HG03442 (cell line): ENCODE results near the gene SAMD3.
"Not testable (repeated sequence)": the region's sequence is repeated elsewhere in the genome, so short reads cannot be mapped to it uniquely, and the experiment has no call there.

ENCODE experiments used
- ATAC-seq: cut with Tn5 transposase; IDR thresholded peaks from one replicate; pipeline ENCODE4 v1.9.1; 2021; ENCODE audit warnings: mild to moderate bottlenecking, moderate library complexity; ENCODE audit not compliant: unreplicated experiment

Gene SAMD3, protein sequence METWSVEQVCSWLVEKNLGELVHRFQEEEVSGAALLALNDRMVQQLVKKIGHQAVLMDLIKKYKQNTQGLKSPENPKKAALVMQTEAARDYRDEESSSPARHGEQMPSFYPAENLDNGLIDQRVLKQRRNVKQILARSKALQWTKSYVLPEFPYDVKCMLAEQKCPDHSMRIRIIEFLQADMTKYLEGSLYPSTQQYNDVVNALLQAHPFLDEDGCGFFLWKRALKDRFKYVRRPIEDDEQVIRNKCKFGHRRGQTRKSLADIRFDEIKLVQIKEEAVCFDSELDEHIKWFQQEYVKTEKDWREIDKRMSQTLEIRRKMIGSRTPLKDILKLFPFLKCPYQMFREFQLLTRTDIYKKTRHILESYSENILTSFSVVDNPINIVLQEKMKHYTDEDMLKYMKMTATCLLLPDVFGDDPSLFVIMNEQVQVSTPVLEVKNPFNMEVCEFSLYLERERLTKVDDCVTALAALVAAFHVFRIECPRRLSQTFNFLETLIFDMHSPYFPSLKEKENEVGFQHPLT

DNA sequence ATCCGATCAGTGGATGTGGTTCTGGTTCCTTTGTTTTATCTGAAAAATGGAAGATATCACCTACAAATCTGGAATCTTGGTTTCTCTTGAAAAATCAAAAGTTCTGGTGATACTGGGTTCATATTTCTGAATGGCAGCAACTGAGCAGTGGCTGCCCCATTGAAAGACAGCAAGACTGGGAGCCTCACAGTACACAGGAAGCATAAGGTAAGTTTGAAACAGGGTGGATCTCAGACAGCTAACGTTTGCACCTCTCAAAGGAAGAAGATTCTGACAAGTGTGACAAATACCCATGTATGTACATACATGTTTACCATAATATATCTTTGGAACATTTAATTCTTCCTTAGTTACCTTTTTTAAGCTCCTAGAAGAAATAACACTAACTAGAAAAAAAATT, at the start of gene SAMD3:
Gene SAMD3 (minus strand): TSS at position 177 of the 400 bp plus-strand sequence. CDS start 7,678 bp downstream, outside the sequence.
- ATAC-seq: no peak

DNA sequence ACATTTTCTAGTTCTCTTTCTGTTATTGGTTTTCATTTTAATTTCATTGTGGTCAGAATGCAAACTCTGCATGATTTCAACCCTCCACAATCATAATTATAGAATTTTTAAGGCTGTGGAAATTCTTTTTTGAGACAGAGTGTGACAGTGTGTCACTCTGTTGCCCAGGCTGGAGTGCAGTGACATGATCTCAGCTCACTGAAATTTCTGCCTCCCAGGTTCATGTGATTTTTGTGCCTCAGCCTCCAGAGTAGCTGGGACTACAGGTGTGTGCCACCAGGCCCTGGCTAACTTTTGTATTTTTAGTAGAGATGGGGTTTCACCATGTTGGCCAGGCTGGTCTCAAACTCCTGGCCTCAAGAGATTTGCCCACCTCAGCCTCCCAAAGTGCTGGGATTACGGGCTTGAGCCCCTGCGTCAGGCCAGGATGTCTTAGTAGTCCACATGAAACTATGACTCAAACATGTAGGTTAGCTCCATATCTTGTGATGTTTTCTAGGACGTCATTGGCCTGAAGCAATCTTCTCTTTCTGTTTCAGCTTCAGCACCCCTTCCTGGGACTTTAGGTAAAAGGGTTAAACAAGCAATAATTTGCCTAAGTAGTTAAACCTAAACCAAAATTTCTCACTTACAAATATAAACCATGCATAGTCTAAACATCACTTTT, 47.4 kb upstream of the SAMD3 start:
- peak; percentile 91 for ATAC-seq

DNA sequence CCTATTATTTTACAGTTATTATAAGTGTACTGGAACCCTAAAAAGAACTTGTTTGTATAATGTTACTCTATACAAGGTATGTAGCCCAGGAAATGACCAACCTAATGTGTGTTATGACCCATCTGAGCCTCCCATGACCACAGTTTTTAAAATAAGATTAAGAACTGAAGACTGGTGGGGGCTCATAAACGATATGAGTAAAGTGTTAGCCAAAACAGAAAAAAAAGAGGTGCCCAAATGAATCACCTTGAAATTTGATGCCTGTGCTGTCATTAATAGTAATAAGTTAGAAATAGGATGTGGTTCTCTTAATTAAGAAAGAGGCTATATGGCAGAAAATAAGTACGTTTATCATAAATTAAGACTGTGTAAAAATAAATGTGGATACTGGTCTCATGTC, 42.8 kb upstream of the SAMD3 start:
- ATAC-seq: not testable (repeated sequence)

DNA sequence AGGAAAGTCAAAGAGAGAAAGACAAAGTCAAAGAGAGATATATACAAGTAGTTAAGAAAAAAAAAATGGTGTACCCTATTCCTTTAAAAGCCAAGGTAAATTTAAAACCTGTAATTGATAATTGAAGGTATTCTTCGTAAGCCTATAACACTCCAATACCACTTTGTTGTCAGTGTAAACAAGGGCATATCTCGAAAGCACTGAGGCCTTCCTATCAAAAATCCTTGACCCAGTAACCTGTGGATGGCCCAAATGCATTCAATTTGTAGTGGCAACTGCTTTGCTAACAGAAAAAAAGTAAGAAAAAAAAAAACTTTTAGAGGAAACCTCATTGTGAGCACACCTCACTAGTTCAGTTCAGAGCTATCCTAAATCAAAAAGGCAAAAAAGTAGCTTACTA, 39.3 kb upstream of the SAMD3 start:
- no peak for ATAC-seq

DNA sequence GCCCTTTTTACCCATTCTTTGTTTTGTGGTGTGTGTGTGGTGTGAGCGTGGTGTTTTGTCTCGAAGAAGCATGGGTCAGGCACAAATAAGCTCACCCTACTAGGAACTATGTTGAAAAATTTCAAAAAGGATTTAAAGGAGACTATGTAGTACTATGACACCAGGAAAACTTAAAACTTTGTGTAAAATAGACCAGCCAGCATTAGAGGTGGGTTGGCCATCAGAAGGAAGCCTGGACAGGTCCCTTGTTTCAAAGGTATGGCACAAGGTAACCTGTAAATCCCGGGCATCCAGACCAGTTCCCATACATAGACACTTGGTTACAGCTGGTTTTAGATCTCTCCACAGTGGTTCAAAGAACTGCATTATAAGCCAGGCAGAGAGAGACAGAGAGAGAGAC, 38.8 kb upstream of the SAMD3 start:
- ATAC-seq: not testable (repeated sequence)

DNA sequence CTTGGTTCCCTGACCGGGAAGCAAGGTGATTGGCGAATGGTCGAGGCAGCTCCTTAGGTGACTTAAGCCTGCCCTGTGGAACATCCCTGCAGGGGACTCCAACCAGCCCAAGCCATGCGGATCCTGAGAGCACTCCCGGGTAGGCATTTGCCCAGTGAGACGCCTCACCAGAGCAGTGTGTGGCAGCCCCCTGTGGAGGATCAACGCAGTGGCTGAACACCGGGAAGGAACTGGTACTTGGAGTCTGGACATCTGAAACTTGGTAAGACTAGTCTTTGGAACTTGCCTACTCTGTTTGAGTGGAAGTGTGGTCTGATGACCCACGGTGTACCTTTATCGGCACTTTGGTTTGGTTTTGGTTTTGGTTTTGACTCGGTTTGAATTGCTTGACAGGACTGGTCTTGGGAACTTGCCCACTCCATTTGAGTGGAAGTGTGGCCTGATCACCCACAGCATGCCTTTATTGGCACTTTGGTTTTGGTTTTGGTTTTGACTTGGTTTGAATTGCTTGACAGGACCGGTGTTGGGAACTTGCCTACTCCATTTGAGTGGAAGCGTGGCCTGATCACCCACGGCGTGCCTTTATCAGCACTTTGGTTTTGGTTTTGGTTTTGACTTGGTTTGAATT, 38.0 kb upstream of the SAMD3 start:
- ATAC-seq: peak; percentile 26

DNA sequence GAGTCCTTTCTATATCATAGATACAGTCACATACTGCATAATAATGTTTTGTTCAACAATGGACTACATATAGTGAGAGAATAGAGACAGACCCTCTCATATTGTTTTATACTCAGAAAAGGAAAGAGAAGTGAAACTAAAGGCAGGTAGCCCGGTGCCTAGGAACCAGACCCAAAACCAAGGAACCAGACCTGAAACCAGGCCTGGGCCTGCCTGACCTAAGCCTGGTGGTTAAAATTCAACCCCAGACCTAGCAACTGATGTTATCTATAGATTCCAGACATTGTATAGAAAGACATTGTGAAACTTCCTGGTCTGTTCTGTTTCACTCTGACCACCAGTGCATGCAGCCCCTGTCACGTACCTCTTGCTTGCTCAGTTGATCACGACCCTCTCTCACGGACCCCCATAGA, 37.3 kb upstream of the SAMD3 start:
- peak; percentile 82 for ATAC-seq

DNA sequence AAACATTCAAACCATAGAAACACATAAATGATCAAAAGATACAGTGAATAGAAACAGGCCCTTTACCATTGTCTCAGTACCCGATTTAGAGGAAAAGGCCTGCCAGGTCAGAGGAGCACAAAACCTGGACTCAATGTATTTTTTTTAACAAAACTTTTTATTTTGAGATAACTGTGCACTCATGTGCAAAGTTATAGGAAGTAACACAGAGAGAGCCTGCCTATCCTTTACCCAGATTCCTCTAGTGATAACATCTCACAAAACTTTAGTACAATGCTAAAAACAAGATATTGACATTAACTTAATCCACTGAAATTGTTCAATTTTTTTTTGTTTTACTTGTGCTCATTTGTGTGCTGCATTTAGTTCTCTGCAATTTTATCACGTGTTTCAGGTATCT, 36.8 kb upstream of the SAMD3 start:
- peak; percentile 10 for ATAC-seq

DNA sequence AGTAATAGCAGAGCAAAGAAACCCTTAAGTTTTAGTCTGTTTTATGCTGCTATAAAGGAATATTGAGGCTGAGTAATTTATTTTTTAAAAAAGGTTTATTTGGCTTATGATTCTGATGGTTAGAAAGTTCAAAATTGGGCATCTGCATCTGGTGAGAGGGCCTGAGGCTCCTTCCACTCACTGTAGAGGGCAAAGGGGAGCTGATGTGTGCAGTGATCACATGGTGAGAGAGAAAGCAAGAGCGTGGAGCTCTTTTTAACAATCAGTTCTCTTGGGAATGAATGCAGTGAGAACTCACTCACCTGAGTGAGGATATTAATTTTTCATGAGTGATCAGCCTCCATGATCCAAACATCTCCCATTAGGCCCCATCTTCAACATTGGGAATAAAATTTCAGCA, 36.4 kb upstream of the SAMD3 start:
- ATAC-seq: no peak

DNA sequence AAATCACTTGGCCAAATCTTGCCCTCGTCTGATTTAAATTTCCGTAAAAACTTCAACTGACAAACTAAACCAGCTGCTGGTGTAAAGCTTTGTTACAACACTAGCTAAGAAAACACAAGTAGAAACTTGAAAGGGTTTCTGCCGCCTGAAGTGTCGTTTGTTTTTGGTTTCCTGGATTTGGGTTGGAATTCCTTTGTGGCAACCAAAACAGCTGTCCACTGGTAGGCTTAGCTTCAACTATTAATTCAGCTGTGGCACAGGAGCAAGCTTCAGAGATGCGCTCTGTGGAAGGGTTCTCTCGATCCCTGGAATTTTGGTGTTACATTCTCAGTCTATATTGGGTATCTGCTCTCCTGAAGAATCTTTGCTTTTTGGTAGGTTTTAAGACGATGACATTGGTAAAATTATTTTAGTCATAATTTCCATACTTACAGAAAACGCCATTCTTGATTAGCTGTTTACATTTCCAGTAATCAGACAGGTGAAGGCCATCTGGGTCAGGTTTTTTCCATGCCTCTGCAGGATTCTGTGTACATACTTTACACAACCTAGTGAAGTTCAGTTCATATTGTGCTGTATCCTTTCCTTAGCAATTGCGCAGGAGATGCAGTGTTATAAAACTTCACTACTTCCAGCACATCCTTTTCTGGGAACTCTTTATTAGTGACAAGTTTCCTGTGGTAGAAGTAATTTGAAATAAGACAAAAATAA, 29.9 kb upstream of the SAMD3 start:
- ATAC-seq: no peak

DNA sequence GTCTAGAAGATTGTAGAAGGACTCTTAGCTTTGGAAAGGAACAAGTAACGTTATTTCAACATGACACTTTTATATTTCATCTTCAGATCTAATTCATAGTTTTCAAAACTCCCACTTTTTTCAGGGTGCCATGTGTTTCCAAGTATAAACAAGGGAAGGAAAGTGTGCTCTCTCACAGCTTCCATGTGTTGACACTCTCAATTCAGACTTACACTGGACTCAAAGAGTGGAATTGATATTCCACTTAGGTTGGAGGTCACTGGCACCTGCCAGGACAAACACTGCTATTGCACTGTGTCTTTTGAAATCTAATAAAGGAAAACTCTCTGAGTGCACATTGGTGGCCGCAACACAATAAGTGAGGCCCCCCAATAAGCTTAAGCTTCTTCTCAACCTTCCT, 22.5 kb upstream of the SAMD3 start:
- no peak for ATAC-seq

DNA sequence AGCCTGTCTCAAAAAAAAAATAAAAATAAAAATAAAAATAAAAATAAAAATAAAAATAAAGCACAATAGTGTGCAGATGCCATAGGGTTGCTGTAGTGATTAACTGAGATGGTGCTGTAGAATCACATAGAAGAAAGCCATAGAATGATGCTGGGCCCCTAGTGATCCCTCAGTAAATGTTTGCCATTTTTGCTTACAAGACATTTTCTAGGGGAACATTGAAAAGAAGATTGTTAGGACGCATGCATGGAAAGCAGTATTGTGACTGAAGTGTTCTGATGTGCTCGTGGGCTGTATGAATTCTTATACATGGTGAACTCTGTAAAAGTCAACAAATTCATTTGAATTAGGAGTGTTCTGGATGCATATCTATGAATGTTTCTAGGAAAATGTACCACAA, 22.0 kb upstream of the SAMD3 start:
- ATAC-seq: no peak

DNA sequence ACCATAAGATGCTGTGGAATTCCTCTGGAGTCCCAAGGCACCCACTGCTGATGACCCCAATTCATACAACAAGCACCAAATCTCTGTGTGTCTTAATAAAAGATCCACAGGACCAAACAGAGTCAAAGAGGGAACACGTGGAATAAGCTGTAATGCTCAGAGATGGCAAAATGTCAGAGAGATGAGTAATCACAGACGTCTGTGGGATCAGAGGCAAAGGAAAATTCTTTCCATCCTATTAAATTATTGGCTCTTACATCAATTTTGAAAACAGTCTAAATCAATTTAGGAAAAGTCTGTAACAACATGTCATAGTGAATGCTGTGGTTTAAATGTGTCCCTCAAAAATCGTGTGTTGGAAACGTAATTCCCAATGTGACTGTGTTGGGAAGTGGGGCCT, 17.5 kb upstream of the SAMD3 start:
- ATAC-seq: no peak

DNA sequence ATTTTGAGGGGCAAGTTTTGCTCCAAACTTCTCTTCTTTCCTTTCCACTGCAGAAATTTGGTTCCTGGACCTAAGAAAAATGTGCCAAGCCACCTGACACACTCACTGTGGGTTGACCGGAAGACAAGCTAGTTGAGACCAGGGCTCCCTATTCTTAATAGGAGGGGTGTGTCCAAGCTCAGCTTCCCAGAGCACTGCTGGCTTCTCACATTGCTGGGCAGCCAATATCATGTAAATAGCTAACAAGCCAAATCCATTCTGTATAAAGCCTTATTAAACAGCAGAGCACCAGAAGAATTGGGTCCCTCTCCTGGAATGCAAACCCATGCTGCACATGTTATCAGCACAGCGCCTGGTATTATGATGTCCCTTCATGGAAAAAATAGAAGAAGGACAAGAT, 17.0 kb upstream of the SAMD3 start:
- ATAC-seq: no peak

DNA sequence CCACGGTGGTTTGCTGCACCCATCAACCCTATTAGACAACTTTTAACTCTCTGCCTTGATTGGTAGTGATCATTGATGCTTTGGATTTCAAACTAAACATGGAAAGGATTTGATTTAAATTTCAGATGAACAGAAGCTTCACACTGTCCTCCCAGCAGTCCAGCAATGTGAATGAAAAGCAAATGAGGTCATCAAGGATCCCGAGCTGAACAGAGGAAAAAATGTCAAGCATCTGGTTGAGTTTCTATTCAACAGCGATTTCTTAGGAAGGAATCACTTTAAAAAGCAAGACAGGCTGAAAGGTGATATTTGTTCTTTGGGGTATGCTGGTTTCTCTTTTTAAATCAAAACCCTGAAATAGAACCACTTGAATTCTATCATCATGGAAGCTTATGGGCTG, 10.6 kb upstream of the SAMD3 start:
- ATAC-seq: no peak

DNA sequence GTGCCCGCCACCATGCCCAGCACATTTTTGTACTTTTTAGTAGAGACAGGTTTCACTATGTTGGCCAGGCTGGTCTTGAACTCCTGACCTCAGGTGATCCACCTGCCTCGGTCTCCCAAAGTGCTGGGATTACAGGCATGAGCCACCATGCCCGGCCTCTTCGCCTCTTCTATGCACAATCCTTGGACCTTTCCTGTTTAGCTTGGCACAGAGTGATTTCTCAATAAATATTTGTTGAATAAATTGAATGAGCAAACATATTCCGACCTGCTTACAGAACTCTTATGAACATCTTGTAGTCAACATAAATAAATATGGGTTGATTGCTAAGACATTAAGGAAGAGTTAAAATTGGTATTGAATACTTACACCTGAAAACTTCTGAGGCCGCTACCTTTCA, 7.8 kb upstream of the SAMD3 start:
- ATAC-seq: not testable (repeated sequence)

DNA sequence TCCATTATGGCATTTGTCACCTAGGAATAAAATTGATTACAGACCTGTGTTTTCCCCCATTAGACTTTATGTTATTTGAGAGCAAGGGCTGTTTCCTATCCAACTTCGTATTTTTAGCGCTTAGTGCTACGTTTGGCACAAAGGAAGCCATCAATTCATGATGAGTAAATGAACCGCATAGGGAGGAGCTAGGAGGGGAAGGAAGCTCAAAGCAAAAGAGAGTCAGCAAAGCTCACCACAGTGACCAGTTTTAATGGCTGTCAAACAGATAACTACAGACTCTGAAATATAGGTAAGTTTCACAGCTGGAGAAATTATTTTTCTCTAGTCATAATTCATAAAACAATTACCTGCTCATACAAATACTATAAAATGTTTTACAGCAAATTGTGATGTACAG, 6.9 kb upstream of the SAMD3 start:
- no peak for ATAC-seq

DNA sequence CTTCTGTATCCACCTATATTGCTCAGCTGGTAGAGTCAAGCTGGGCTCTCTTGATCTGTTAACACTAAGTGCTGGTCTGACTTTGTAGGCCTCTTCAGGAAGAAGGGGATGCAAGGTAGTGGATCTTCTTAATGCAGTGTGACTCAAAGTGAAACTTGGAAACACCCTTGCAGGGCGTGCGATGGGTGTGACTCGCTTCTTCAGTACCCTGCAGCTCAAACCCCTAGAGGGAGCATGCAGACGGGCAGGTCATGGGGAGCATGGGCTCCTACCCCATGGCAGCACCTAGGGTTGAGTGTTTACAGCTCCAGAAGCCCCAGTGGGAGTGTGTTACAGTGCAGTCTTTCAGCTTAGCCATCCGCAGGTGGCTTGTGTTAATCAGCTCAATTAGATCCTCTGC, 757 bp upstream of the SAMD3 start:
- ATAC-seq: peak; percentile 98

DNA sequence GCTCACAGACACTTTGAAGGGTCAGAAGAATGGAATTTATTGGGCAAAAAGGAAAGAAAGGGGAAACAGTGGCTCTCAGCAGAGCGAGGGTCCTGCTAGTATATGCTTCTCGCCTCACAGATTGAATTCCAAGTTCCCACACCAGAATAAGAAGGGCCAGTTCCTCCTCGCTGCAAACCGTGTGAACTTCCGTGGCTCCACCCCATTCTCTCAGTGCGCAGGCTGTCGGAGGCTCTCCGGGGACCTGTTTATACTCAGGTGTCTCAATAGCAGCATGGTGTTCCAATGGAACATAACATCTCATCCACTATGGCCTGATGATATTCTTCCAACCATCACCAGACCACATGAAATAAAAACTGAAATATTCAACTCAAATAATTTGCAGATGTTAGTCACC, 4.6 kb downstream of the SAMD3 start:
- no peak for ATAC-seq

DNA sequence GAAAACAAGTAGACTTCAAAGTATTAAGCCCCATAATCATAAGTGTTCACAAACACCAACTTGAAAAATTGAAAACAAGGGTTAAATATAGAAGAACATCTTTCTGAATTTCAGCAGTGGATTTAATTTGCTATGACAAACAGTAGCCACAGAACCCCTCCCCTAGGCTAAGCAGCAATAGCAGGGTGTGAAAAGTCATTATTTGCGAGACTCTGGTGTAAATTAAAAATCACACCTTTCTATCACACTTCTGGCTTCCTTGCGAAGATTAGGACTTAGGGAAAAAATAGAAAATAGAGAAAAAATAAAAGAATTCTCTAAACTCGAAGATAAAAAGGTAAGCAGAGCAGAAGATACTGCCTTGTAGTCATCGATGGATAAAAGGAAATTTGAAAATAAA, 6.1 kb downstream of the SAMD3 start:
- no peak for ATAC-seq

DNA sequence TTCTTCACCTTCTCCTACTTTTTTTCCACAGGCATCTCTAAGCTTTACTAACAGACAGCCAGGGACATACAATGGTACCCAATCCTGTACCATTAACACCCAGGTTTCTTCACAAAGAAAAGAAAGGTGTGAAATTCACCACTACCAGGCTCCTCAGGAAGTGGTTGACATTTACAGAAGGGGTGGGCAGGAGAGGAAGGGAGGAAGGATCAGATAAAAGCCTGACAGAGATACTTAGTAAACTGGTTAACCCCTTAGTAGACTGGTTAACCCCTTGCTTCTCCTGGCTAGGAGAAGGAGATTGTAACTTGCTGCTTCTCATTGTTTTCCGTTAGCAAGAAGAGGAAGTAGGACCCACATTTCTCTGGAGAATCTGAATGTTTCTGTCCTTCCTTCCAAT, 7.2 kb downstream of the SAMD3 start:
- peak; percentile 45 for ATAC-seq
